HCT116 (cell line): ENCODE measurements around the gene PPP1R3G. TPM values are rescaled to one million over a fixed set of nuclear protein-coding genes. Genes with fewer than 3 reads are reported as not detected.

Source experiments
- ATAC-seq: fragments of 200-7000 bp; cut with Tn5 transposase; 2 replicates; pipeline ENCODE4 v1.9.1; 2020; ENCODE audit warnings: mild to moderate bottlenecking, moderate library complexity
- BruUV-seq: library from RNA; stranded (reverse); fragments of 400-500 nt; replicated peaks from 2 replicates; lab custom pipeline; 2021; lab: Mats Ljungman, UMichigan
- CTCF ChIA-PET: fragments of 300-600 bp; sonication (Branson Sonifier 250); formaldehyde crosslinking; loops from one replicate; lab custom pipeline; 2021; ENCODE audit warnings: antibody characterized with exemption; lab: Charles Lee
- POLR2A ChIA-PET: fragments of 300-600, 350-600 bp; sonication (Branson Sonifier 250); formaldehyde crosslinking; loops from one replicate; lab custom pipeline; 2021; ENCODE audit warnings: antibody characterized with exemption; lab: Charles Lee
- RAD21 ChIA-PET, 2 experiments: fragments of 300-600 bp; sonication (Branson Sonifier 250); formaldehyde crosslinking; loops; one replicate each; lab custom pipeline; 2023; ENCODE audit warnings: low total read pairs in 2 of 2; ENCODE audit not compliant: uncharacterized antibody in 2 of 2, unreplicated experiment in 2 of 2, low non-redundant PET in 1 of 2; lab: Charles Lee
- DNase-seq: peaks from one replicate; pipeline ENCODE4 v3.0.0-alpha.2; 2010; ENCODE audit warnings: low read depth, low spot score
- H2AFZ ChIP-seq: fragments of 200-600 bp; shearing (Covaris generic), sonication (generic); 2 replicates; pipeline ENCODE4 v1.6.1; 2017; ENCODE audit warnings: low read depth, mixed run types, mixed read lengths, antibody characterized with exemption, low read length; ENCODE audit not compliant: poor library complexity, severe bottlenecking
- H3K27ac ChIP-seq: 2 replicates; pipeline ENCODE4 v1.5.1; 2012; ENCODE audit warnings: low read depth, low read length
- H3K27me3 ChIP-seq: fragments of 200-600 bp; sonication (generic); 2 replicates; pipeline ENCODE4 v1.6.1; 2016; ENCODE audit warnings: mixed run types, low read length, mixed read lengths; ENCODE audit not compliant: insufficient read depth
- H3K36me3 ChIP-seq, 2 experiments: fragments of 200-500 bp in 1 of 2; fragments of 200-600 bp in 1 of 2; sonication (Bioruptor generic) in 1 of 2; sonication (generic) in 1 of 2; 2 replicates each; pipeline versions ENCODE4 v1.5.1 to v1.6.1; 2014 to 2016; ENCODE audit warnings: low read length in 2 of 2, inconsistent platforms in 1 of 2, mixed read lengths in 1 of 2, mixed run types in 1 of 2; ENCODE audit not compliant: insufficient read depth in 2 of 2, control insufficient read depth in 1 of 2
- H3K4me1 ChIP-seq, 2 experiments: fragments of 200-600 bp in 1 of 2; sonication (generic) in 1 of 2; 2 replicates each; pipeline versions ENCODE4 v1.5.1 to v1.6.1; 2012 to 2017; ENCODE audit warnings: low read length in 2 of 2, inconsistent platforms in 1 of 2, mild to moderate bottlenecking in 1 of 2, mixed read lengths in 1 of 2, mixed run types in 1 of 2, moderate library complexity in 1 of 2; ENCODE audit not compliant: insufficient read depth in 2 of 2, control insufficient read depth in 1 of 2
- H3K4me2 ChIP-seq: fragments of 200-600 bp; sonication (generic); 2 replicates; pipeline ENCODE4 v1.6.1; 2017; ENCODE audit warnings: mixed run types, low read length, mixed read lengths
- H3K4me3 ChIP-seq, 2 experiments: fragments of 200-600 bp in 1 of 2; sonication (generic) in 1 of 2; replicated peaks in 1 of 2; 2 replicates each; pipeline ENCODE4 v1.5.1; 2011 to 2016; ENCODE audit warnings: low read length in 2 of 2, control low read depth in 1 of 2, low read depth in 1 of 2, mild to moderate bottlenecking in 1 of 2, mixed read lengths in 1 of 2, mixed run types in 1 of 2
- H3K79me2 ChIP-seq: fragments of 200-600 bp; sonication (generic); 2 replicates; pipeline ENCODE4 v1.6.1; 2017; ENCODE audit warnings: mild to moderate bottlenecking, mixed run types, low read length, moderate library complexity, mixed read lengths; ENCODE audit not compliant: insufficient read depth
- H3K9ac ChIP-seq: fragments of 200-600 bp; sonication (generic); 2 replicates; pipeline ENCODE4 v1.6.1; 2016; ENCODE audit warnings: low read length, mixed read lengths
- H3K9me2 ChIP-seq: fragments of 200-600 bp; sonication (generic), shearing (Covaris generic); 2 replicates; pipeline ENCODE4 v1.6.1; 2017; ENCODE audit warnings: mixed run types, mild to moderate bottlenecking, moderate library complexity; ENCODE audit not compliant: insufficient read depth
- H3K9me3 ChIP-seq, 2 experiments: fragments of 200-500 bp in 1 of 2; fragments of 200-600 bp in 1 of 2; sonication (Bioruptor generic) in 1 of 2; sonication (generic) in 1 of 2; 2 replicates each; pipeline ENCODE4 v1.6.1; 2014 to 2017; ENCODE audit warnings: low read length in 2 of 2, mixed read lengths in 2 of 2, inconsistent platforms in 1 of 2, low read depth in 1 of 2, mild to moderate bottlenecking in 1 of 2, mixed run types in 1 of 2, moderate library complexity in 1 of 2; ENCODE audit not compliant: control insufficient read depth in 1 of 2, insufficient read depth in 1 of 2
- H4K20me1 ChIP-seq: fragments of 200-600 bp; sonication (generic), shearing (Covaris generic); 2 replicates; pipeline ENCODE4 v1.6.1; 2017; ENCODE audit warnings: mixed run types, mild to moderate bottlenecking, moderate library complexity; ENCODE audit not compliant: insufficient read depth
- CEBPB ChIP-seq: IDR thresholded peaks from 2 replicates; pipeline ENCODE4 v1.6.1; 2012; ENCODE audit warnings: low read depth
- ELF1 ChIP-seq: IDR thresholded peaks from 2 replicates; pipeline ENCODE4 v1.6.1; 2012; ENCODE audit warnings: low read depth, borderline replicate concordance
- FOSL1 ChIP-seq: IDR thresholded peaks from 2 replicates; pipeline ENCODE4 v1.6.1; 2012; ENCODE audit warnings: low read depth
- SP1 ChIP-seq: IDR thresholded peaks from 2 replicates; pipeline ENCODE4 v1.6.1; 2012; ENCODE audit warnings: low read depth
- intact Hi-C: fragments of 100-400 bp; cut with micrococcal nuclease; formaldehyde crosslinking; loops from 2 replicates; pipeline ENCODE4 v1.10.0; 2022
- total RNA-seq: library from RNA; stranded (reverse); gene quantifications from one replicate; pipeline ENCODE4 v1.2.1, GENCODE V29; 2021; ENCODE audit not compliant: unreplicated experiment
- TF ChIP-seq, protein P1 (sequence below): IDR thresholded peaks from 2 replicates; pipeline ENCODE4 v1.6.1; 2012; ENCODE audit warnings: low read depth
- TF ChIP-seq, protein P2 (sequence below): IDR thresholded peaks from 2 replicates; pipeline ENCODE4 v1.6.1; 2012

Gene PPP1R3G
- total RNA-seq, 1 experiment from 2014 or later: 0.27 TPM

DNA sequence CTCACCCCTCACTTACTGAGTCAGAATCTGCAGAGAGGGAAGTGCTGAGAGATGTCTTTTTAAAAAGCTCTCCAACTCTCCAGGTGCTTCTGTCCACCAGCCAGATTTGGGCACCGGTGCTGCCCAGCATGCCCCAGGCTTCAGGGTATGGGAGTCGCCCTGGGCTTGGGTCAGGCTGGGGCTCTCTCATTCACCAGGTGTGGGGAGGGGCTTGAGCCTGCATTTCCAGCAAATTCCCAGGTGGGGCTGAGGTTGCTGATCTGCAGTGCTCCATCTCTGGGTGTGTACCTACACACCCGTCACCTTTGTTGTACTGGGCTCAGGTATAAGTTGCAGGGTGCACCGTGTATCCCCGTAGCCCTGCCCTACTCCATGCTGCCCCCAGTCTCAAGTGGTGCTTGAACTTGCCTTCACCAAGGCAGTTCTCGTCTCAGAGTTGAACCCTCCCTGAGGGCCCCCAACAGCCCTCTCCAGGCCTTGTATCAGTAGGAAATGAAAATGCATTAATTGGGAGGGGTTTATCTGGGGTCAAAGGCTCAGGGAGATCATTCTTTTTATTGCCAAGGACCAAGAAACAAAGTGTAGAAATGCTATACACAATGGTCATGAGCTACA, 23.5 kb downstream of the PPP1R3G start:
- no peak for TF ChIP-seq FOSL1
- intact Hi-C loops: no loop called here
- H3K27ac ChIP-seq: no peak overlapping the region
- H3K9me3 ChIP-seq: no peaks in the 10 kb centered on the region
- H3K27me3 ChIP-seq: no peaks in the 10 kb centered on the region
- ChIA-PET POLR2A (no interaction called here), CTCF (no interaction called here), RAD21 (no interaction called here)
- H3K36me3 ChIP-seq: no peaks in the 10 kb centered on the region
- no peaks in the 10 kb centered on the region for H4K20me1 ChIP-seq
- no peak overlapping the region for H3K4me2 ChIP-seq
- H3K9me2 ChIP-seq: no peaks in the 10 kb centered on the region
- DNase-seq (no peak), ATAC-seq (no peak)
- no peak overlapping the region for H3K9ac ChIP-seq
- BruUV-seq: no TSS peak
- H2AFZ ChIP-seq: no peak overlapping the region
- H3K4me3 ChIP-seq: no peak overlapping the region
- no peaks in the 10 kb centered on the region for H3K79me2 ChIP-seq
- peaks cover 0 to 13% of the 10 kb centered on the region in 2 experiments; a peak in 1 of 4 replicates for H3K4me1 ChIP-seq

DNA sequence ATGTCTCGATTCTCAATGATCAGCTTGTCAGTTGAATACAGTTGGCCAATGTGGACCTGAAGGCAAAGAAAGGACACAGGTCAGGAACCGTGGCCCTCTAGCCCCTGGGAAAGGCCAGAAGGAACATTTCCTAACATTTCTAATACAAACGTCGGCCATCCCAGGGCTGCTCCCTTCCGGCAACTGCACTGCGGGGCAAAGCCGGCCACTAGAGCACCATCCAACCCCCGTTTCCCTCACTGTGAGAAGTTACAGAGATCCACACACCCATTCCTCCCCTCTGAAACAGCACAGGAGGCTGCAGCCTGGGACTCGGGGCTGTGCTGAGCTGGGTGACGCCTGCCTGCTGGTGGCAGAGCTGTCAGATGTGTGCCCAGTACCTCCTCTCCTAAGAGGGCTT, 24.3 kb downstream of the PPP1R3G start:
- Histone ChIP-seq H3K4me3 (no peak overlapping the region), H2AFZ (no peak overlapping the region), H3K4me2 (no peak overlapping the region), H3K4me1 (peaks cover 0 to 13% of the 10 kb centered on the region in 2 experiments; a peak in 1 of 4 replicates), H3K27me3 (no peaks in the 10 kb centered on the region), H3K27ac (no peak overlapping the region), H3K79me2 (no peaks in the 10 kb centered on the region), H3K36me3 (no peaks in the 10 kb centered on the region), H3K9me2 (no peaks in the 10 kb centered on the region), H3K9me3 (no peaks in the 10 kb centered on the region), H4K20me1 (no peaks in the 10 kb centered on the region), H3K9ac (no peak overlapping the region)
- DNase-seq (no peak), ATAC-seq (no peak)
- BruUV-seq: no TSS peak
- no peak for TF ChIP-seq CEBPB
- no peak for TF ChIP-seq ELF1
- TF ChIP-seq, protein P1, sequence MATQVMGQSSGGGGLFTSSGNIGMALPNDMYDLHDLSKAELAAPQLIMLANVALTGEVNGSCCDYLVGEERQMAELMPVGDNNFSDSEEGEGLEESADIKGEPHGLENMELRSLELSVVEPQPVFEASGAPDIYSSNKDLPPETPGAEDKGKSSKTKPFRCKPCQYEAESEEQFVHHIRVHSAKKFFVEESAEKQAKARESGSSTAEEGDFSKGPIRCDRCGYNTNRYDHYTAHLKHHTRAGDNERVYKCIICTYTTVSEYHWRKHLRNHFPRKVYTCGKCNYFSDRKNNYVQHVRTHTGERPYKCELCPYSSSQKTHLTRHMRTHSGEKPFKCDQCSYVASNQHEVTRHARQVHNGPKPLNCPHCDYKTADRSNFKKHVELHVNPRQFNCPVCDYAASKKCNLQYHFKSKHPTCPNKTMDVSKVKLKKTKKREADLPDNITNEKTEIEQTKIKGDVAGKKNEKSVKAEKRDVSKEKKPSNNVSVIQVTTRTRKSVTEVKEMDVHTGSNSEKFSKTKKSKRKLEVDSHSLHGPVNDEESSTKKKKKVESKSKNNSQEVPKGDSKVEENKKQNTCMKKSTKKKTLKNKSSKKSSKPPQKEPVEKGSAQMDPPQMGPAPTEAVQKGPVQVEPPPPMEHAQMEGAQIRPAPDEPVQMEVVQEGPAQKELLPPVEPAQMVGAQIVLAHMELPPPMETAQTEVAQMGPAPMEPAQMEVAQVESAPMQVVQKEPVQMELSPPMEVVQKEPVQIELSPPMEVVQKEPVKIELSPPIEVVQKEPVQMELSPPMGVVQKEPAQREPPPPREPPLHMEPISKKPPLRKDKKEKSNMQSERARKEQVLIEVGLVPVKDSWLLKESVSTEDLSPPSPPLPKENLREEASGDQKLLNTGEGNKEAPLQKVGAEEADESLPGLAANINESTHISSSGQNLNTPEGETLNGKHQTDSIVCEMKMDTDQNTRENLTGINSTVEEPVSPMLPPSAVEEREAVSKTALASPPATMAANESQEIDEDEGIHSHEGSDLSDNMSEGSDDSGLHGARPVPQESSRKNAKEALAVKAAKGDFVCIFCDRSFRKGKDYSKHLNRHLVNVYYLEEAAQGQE: no peak
- no peak for TF ChIP-seq SP1
- TF ChIP-seq, protein P2, sequence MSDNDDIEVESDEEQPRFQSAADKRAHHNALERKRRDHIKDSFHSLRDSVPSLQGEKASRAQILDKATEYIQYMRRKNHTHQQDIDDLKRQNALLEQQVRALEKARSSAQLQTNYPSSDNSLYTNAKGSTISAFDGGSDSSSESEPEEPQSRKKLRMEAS: no peak
- ChIA-PET POLR2A (no interaction called here), CTCF (no interaction called here), RAD21 (no interaction called here)
- intact Hi-C loops: no loop called here
